22Rv1 (cell line): ENCODE results near the gene LCN6.

Experiments
- CTCF ChIP-seq: fragments of 450-650 bp; IDR thresholded peaks from 2 replicates; pipeline ENCODE4 v1.5.1; 2017; ENCODE audit warnings: mild to moderate bottlenecking
- ZFX ChIP-seq: fragments of 450-650 bp; IDR thresholded peaks from 2 replicates; pipeline ENCODE4 v1.6.1; 2017; ENCODE audit warnings: antibody characterized with exemption, borderline replicate concordance

- TF ChIP-seq CTCF, result no peak
- no peak for TF ChIP-seq ZFX
Observed at GRCh38 chr9:136774416-136775045, 26.2 kb upstream of the LCN6 start.
